HG02981 (cell line): Measurements from ENCODE around the gene DOC2A.

Source experiments
- ATAC-seq: cut with Tn5 transposase; IDR thresholded peaks from one replicate; pipeline ENCODE4 v1.9.1; 2021; ENCODE audit warnings: mild to moderate bottlenecking, moderate library complexity; ENCODE audit not compliant: unreplicated experiment

Gene DOC2A

DNA sequence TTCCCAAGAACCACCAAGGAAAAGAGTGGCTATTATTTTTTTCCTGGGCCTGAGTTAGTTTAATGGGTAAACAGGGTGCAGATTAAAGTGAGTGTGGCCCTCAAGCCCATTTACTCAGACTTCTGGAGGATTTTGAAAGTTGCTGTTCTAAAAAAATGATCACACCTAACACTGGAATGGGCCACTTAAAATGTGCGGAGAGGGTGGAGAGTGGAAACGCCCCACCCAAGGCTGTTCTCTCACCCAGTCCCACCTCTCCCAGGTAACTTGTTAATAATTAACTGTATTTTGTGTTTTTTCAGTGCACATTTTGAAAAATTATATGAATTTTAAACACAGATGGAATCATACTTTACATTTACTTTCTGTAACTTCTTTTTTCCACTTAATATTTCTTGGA lies 20.8 kb downstream of the DOC2A start:
- no peak for ATAC-seq

DNA sequence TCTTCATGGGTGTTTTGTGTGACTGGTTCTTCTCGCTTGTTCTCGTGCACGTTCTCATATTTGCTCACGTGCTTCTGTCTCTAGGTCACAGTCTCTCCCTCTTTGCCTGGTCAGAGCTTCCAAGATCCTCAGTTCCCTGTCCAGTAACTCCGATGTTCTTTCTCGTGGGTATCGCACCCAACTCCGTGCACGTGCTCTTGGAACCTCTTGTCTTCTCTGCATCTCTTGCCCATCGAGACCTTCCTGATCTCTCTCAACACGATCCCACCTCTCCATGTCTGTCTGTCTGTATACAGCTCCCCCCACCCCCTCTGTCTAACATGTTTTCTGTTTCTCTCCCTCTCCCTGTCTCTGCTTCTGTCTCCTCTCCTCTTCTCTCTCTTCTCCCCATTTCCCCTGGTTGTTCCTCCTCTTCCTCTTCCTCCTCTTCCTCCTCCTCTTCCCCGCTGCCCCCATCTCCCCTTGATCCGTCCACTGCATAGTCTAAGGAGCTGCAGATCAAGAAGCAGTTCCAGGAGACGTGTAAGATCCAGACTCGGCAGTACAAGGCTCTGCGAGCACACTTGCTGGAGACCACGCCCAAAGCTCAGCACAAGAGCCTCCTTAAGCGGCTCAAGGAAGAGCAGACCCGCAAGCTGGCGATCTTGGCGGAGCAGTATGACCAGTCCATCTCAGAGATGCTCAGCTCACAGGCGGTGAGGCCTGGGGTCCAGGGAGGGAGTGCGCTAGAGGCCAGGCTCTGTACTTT lies 21.5 kb downstream of the DOC2A start:
- ATAC-seq = no peak

DNA sequence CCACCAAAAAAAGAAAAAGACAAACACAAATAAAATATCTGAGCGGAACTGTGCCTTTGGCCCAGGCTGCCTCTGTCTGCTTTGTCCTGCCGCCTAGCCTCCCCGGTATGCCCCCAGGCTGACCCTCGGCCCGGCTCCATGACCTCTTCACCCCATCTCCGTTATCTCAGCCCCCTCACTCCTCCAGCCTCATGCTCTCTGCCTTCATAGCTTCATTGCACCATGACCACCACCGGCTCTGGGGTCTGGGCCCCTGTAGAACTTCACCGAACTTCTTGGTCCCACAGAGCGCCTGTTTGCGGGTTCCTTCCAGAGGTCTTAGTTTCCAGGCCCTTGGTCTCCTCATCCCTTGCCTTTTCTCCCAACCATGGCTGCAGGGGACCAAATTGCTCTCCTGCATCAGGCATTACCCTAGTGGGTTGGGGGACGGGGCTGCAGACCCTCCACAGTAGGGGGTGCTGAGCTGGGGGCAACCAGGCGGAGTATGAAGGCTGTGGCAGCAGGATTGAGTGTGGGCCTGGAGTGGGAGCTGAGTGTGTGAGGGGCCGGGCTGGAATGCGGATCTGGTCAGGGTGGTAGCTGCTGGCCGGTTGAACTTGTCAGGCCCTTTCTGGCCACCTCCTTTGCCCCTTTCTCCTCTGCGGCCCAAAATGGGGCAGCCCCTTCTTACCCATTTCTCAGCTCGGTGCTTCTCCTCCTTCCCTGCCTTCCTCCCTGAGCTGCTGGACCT lies 22.3 kb downstream of the DOC2A start:
- ATAC-seq = no peak

DNA sequence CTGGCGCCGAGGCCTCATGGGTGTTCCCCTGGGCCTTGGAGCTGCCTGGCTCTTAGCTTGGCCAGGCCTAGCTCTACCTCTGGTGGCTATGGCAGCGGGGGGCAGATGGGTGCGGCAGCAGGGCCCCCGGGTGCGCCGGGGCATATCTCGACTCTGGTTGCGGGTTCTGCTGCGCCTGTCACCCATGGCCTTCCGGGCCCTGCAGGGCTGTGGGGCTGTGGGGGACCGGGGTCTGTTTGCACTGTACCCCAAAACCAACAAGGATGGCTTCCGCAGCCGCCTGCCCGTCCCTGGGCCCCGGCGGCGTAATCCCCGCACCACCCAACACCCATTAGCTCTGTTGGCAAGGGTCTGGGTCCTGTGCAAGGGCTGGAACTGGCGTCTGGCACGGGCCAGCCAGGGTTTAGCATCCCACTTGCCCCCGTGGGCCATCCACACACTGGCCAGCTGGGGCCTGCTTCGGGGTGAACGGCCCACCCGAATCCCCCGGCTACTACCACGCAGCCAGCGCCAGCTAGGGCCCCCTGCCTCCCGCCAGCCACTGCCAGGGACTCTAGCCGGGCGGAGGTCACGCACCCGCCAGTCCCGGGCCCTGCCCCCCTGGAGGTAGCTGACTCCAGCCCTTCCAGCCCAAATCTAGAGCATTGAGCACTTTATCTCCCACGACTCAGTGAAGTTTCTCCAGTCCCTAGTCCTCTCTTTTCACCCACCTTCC lies 23.3 kb downstream of the DOC2A start:
- no peak for ATAC-seq

DNA sequence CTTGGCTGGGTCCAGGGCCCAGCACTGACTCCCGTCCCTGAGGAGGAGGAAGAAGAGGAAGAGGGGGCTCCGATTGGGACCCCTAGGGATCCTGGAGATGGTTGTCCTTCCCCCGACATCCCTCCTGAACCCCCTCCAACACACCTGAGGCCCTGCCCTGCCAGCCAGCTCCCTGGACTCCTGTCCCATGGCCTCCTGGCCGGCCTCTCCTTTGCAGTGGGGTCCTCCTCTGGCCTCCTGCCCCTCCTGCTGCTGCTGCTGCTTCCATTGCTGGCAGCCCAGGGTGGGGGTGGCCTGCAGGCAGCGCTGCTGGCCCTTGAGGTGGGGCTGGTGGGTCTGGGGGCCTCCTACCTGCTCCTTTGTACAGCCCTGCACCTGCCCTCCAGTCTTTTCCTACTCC lies 23.9 kb downstream of the DOC2A start:
- no peak for ATAC-seq

DNA sequence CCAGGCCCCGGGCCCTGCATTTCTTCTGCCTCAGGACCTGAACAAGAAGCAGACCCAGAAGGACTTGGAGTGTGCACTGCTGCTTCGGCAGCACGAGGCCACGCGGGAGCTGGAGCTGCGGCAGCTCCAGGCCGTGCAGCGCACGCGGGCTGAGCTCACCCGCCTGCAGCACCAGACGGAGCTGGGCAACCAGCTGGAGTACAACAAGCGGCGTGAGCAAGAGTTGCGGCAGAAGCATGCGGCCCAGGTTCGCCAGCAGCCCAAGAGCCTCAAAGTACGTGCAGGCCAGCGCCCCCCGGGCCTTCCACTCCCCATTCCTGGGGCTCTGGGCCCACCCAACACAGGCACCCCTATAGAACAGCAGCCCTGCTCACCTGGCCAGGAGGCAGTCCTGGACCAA lies 24.6 kb downstream of the DOC2A start:
- ATAC-seq = no peak

DNA sequence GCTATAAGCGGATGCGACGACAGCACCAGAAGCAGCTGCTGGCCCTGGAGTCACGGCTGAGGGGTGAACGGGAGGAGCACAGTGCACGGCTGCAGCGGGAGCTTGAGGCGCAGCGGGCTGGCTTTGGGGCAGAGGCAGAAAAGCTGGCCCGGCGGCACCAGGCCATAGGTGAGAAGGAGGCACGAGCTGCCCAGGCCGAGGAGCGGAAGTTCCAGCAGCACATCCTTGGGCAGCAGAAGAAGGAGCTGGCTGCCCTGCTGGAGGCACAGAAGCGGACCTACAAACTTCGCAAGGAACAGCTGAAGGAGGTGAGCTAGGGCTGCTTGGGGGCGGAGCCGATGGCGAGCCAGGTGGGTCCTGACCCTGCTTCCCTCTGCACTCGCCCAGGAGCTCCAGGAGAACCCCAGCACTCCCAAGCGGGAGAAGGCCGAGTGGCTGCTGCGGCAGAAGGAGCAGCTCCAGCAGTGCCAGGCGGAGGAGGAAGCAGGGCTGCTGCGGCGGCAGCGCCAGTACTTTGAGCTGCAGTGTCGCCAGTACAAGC lies 25.5 kb downstream of the DOC2A start:
- no peak for ATAC-seq

DNA sequence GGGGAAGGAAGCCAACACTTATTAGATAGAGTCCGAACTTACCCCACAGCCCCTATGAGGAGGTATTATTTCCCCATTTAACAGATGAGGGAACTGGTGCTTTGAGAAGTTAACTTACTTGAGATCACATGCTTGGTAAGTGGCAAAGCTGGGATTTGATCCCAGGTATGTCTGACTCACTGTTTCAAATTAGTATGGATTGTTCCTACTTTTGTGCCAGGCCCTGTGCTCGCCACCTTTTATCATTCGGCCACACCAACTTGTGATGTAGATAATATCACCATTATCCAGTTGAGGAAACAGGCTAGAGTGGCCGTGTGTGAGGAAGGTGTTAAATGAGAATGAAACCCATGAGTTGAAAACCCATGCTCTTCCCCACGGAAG lies 26.1 kb downstream of the DOC2A start:
- ATAC-seq = no peak

DNA sequence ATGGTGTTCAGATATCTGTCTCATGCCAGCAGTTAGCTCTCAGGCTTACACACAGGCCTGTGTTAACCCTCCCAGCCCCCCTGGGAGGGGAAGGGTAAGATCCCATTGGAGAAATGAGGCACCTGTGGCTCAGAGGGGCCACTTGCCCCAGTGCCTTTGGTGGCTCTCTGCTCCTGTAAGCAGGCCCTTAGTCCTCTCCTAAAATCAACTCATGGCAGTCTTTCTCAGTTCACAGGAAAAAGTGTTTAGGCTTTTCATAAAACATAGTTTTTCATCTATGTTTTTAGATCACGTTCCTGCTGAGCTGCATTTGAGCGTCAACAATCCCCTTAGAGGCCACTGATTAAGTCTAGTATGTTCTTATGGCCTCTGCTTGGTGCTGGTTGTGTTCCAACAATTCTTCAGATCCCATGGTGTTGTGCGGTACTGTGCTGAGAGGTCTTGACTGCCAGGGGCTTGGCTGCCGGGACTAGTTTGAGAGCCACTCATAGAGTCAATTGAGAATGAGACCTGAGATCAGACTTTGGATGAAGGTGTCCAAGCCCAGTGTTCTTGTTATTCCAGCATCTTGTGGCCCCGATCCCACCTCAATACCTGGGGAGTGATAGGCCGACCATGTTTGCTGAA lies 26.6 kb downstream of the DOC2A start:
- no peak for ATAC-seq

DNA sequence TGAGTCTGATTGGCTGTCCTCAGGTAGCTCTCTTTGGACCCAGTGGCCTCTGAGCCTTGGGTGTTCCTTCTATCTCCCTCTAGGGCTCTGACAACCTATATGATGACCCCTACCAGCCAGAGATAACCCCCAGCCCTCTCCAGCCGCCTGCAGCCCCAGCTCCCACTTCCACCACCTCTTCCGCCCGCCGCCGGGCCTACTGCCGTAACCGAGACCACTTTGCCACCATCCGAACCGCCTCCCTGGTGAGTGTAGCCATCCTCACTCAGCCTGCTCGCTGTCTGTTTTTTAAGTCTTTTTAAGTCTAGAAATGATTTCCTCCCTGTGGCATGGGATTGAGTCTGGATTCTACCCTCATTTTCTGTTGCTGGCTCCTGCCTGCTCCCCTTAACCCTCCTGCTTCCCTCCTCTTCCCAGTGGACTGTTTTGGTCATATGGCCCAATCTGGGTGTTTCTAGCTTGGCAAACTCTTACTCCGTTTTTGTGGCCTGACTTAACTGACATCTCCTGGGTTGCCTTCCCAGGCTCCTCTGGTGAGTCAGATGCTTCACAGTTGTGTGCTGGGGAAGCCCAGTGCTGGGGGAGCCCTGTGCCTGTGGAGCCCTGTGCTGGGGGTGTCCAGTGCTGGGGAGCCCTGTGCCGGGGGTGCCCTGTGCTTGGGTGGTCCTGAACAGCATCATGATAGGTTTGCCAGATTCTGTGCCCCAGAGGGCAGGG lies 27.2 kb downstream of the DOC2A start:
- ATAC-seq = no peak

DNA sequence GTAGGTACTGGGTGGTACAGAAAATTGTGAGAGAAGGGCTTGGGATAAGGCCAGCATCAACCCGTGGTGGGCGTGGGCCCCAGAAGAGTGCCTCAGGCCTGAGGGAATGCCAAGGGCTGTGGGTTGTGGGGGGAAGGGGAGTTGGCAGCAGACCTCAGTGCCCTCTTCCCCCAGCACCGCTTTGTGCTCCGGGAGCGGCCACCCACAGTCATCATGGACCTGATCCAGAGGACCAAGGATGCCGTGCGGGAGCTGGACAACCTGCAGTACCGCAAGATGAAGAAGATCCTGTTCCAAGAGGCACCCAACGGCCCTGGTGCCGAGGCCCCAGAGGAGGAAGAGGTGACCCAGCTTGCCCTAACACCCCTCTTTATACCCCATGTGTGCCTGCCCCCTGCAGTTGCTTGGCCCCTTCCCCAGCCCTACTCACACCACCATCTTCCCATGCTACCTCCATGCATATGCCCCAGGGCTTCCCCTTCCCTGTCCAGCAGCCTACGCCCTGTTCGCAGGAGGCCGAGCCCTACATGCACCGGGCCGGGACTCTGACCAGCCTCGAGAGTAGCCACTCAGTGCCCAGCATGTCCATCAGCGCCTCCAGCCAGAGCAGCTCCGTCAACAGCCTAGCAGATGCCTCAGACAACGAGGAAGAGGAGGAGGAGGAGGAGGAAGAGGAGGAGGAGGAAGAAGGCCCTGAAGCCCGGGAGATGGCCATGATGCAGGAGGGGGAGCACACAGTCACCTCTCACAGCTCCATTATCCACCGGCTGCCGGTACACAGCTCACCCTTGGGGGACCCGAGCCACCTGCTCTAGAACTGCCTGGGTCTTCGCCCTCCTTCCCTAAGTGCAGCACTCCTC lies 28.0 kb downstream of the DOC2A start:
- no peak for ATAC-seq

DNA sequence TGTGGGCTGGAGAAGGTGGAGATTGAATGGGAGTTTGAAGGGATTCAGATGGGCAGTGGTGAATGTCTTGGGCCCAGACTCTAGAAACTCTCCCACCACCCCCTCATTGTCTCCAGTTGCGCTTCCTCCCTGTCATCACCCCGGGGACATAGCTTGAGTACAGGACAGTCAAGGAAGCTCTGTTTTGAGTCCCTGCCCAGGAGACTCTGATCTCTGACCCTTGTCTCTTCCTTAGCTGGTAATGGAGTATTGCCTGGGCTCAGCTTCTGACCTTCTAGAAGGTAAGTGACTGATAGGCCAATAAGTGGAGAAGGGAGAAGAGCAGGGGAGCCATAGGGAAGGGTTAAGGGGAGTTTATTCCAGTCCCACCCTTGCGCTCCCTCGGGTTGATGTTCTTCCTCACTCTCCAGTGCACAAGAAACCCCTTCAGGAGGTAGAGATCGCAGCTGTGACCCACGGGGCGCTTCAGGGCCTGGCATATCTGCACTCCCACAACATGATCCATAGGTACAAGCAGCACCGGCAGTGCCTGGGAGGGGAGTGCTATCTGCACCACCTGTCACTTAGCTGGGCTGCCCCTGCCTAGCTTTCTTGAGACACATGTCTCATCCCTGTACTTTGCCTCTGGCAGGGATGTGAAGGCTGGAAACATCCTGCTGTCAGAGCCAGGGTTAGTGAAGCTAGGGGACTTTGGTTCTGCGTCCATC lies 32.1 kb downstream of the DOC2A start:
- ATAC-seq = no peak

DNA sequence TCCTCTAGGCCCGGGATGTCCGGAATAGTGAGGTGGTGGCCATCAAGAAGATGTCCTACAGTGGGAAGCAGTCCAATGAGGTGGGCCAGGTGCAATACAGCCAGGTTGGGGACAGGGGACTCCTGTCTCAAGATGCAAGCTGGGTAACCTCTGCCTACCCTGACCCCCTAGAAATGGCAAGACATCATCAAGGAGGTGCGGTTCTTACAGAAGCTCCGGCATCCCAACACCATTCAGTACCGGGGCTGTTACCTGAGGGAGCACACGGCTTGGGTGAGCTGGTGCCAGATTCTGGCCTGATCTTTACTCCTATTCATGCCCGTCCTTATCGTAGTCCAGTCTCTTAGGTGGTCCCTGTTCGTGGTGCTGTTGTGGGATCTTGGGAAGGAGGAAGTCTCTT lies 32.7 kb downstream of the DOC2A start:
- ATAC-seq = no peak

DNA sequence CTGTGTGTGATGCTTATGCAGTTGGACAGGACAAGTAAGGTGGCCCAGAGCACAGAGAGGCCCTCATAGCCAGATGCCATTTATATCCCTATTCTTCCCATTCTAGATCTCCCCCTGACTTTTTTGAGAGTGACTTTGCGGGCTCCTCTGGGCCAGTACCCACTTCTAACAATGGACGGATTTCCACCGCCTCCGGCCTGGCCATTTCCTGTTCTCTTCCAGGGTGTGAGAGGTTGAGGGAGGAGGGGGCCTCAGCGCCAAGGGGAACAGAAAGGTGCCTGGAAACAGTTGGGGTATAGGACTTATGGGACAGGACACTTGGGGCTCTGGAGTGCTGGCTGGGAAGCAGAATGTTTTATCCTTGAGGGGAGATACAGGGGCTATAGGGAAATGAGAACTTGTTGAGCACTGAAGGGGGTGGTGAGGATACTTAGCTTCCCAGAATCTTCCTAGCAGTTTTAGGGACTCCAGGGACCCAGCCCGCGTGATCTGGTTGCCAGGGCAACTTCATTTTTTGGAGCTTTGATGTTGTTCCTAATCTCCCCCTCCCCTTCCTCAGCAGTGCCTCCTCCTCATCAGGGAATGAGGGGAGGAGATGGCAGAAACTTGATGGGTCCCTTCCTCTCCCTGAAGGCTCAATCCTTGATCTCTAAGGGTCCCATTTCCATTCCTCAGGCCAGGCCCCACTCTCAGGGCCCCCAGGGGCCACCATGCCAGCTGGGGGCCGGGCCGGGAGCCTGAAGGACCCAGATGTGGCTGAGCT lies 33.6 kb downstream of the DOC2A start:
- no peak for ATAC-seq

DNA sequence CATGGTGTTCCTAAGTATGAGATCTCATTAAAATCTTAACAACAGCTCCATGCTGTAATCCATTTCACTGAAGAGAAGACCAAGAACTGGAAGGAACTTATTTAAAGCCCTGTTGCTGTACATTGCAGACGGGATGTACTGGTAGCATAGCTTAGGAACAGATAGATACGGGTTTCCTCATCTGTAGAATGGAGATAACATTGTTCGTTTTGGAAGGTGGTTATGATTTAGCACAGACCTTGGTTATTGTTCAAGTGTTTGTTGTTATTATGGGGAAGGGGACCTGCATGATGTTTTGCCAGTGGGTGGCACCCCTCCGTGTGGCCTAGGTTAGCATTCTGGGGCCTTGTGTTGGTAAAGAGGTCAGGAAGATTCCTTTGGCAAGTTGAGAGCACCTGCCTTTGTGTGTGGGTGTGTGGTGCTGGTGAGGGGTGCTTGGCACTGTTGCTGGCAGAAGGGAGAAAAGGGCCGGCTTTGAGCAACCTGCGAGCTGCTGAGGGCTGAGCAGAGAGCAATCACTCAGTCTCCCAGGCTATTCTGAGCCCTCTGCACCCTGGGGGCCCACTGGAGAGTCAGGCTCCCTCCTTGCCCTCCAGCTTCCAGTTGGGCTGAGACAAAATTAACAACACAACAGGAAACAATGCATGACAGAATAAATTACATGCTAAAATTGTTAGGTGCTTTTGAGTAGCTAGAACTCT lies 34.9 kb downstream of the DOC2A start:
- ATAC-seq = no peak

DNA sequence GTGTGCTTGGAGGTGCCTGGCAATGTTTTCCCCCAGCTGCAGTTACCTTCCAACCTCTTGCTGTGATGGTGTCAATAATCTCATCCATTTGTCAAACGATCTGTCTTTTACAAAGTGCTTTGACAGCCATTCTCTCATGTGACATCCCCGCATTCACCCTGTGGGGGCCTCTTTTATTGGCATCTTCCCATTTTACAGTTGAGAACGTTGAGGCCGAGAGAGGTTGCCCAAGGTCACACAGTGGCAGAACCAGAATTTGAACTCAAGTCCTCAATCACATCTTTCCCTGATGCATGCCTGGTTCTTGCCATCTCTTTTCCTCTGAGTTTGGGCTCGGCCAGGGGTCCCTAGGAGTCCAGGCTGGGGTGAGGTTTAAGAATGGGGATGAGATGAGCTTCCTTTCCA lies 35.7 kb downstream of the DOC2A start:
- ATAC-seq = no peak

DNA sequence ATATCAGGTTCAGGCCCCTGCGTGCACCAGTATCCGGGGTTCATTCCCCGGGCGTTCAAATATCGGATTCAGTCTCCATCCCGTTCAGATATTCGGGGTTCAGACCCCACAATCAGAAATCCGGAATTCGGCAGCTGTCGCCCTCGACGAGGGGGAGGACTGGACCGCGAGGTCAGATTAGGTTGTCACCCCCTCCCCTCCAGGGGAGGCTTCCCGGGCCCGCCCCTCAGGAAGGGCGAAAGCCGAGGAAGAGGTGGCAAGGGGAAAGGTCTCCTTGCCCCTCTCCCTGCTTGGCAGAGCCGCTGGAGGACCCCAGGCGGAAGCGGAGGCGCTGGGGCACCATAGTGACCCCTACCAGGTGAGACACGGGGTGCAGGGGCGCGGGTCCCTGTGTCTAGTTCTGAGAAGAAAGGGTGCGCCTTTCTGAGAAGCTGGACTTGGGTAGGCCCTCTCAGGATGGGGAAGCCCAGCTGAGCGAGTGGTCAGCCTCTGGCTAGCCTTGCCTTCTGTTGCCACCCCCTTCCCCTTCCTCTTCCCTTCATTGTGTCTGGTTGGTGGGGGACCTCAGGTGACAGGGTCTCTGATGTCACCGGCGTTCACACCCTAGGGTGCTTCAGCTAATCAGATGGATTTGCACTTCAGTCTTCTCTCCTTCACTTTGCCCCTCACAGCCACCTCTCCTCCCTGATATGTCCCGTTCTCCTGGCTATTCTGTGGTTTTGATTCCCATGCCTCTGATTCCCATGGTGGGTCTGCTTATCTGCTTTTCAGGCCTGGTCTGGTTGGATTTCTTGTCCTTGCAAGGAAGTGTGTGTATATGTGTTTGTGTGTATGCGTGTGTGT lies 36.3 kb downstream of the DOC2A start:
- ATAC-seq = no peak
